ACHN (cell line): ENCODE data around the gene KCNJ10.

Experiments
- DNase-seq: peaks from one replicate; pipeline ENCODE4 v3.0.0-alpha.2; 2015
- in situ Hi-C: cut with HindIII; loops from 2 replicates; pipeline ENCODE4 v1.10.0; 2017; ENCODE audit warnings: low sequenced_read_pairs, low pct_ligation_motif_present, low pct_unique_long_range_greater_than_20kb

KCNJ10 gene

DNA sequence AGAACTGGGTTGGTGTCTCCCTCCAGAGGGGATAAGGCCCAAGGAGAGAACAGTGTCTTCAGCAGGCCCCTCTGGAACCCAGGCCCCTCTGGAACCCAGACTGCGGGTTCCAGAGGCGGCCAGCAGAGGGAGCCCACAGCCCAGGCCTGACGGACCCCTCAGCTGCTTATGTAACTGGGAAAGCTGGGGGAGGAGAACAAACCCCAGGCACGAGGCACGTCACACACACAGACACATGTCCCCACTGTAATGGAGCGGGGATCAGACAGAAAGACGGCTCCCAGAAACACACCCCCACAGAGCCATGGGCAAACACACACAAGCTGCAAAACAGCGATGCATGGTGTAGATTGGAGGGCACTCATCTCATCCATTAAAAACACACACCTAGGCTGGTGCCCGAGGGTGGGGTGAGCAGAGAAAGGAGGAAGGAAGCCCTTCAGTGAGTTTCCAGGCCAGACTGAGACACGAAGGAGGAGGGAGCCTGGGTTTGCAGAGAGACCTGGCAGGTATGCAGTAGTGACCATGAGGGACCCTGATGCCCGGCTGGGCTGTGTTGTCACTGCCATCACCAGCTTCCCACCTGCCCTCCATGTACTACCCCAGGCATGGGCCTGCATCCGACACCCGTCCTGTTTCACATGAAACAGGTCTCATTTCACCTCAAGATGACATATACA lies 31.2 kb upstream of the KCNJ10 start:
- DNase-seq, result peak; percentile 66
- in situ Hi-C loops, result no loop called here

DNA sequence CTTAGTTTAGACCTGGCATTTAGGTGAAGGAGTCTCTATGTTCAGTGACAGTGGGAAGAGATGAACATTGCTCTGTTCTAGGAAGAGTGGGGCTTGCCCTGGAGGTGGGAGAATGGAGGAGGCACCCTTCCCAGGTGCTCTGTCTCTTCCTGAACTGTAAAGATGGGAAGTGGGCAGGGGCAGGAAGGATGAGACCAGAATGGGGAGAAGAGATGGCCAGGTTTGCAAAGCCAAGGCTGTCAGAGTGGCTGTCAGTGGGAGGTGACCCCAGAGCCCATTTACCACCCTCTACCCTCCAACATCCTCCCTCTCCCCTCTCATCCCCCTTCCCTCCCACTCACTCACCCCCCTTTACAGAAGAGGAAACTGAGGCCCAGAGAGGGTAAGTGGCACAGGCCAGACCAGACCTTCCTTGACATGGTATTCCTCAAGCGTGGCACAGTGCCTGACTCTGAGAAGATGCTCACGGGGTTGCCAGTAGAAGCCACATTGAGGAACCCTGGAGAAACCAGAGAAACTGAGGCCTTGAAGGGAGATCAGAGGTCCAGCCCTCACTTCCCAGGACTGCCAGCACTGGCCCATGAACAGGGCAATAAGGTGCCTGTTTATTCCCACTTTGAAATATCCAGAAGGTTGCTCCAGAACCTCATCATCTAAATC lies 29.9 kb upstream of the KCNJ10 start:
- in situ Hi-C loops, result no loop called here
- DNase-seq, result no peak

DNA sequence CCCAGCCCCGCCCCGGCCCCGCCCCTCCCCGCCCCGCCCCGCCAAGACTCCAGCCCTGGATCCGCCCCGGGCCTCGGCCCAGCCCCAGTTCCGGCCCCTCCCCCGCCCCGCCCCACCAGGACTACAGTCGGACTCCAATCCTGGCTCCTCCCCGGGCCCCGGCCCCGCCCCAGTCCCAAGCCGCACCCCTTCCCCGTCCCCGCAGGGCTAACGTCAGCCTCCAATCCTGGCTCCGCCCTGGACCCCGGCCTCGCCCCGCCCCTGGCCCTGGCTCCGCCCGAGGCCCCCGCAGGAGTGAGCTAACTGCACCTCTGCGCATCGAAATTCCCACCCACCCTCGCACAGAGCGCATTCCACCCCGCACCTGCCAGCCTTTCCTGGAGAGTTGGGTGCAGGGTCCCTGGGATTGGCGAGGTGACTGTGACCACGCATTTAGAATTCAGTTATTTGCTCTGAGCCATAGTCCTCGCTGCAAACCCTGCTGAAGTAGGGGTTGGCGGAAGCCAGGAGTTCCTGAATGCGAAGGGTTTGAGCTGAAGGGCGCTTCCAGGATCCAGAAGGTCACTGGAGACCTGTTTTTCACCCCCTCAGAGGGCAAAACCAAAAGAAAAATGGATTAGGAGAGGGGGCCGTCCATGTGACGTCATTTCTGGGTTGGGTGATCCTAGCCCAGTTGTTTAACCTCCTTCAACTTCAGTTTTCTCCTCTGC lies 29.0 kb upstream of the KCNJ10 start:
- DNase-seq, result peak; percentile 92
- in situ Hi-C loops, result no loop called here

DNA sequence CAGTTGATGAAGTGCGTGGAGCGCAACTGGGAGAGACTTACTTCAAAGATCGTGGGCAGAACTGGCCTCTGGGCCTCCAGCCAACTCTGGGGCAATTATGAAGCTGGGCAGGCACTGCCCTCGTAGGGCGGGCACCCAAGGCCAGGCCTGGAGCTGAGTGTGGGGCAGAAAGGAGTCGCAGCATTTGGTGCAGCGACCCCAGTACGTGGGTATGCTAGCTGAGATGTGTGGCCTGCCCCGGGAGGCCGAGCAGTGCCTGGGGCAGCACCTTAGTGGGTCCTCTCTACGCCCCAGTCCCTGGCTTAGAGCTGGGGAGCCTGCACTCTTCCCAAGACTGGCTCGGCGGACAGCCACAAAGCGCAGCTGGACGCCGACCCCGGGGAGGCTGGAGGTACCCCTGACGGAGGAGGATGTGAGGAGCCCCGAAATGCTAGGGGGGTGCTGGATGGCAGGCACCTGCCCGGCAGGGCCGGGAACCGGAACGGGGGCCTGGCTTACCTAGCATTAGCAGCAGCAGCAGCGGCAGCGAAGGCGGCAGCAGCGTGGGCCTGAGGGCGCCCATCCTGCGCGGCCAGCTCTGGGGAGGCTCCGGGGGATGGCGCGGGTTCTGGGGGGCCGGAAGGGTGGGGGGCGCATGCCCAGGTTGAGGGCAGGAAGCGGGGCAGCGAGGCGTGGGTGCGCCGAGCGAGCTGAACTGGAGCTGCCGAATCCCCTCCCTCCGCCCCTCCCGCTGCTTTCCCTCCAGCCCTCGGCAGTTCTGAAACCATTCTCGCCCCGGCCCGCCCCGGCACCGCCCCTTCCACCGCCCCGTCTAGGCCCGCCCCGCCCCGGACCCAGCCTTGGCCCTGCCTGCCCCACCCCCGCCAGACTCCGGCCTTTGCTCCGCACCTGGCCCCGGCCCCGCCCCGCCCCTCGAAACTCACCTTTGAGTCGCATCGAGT lies 28.2 kb upstream of the KCNJ10 start, which contains the start of gene IGSF8:
IGSF8 (minus strand) TSS at position 709 of the 941 bp plus-strand sequence; CDS start at position 562, 147 bp downstream.
- in situ Hi-C loops, result no loop called here
- DNase-seq, result peak; percentile 84

DNA sequence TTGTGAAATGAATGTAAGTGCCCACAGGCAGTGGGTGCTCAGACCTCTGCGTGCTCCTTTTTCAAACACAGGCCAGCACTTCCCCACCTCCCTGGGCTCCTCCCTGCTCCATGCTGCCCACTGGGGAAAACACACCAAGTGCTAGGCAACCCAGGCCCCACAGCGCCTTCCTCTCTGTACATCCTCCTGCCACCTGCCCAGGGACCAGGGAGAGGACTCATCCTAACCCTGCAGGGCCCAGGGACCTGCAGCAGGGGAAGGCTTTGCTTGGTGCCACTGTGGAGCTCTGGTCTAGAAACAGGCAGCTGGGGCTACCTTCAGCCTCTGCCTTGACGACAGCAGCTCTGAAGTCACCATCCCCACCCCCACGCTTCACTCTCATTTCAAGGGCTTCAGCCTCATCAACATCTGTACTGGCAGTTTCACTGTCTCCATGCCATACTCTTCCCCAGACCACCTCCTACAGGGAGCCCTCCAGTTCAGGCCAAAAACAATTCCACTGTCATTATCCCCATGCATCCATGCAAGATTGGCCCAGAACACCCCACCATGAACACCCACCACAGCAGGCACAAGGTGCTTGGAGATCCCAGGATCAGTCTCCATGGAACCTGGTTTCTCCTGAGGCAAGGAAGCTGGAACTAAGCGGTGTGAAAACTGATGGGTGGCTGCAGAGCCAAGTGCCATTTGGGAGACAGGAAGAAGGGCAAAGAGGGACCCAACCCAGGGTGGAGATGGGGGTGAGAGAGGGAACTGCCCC lies 27.4 kb upstream of the KCNJ10 start:
- DNase-seq, result no peak
- in situ Hi-C loops, result no loop called here

DNA sequence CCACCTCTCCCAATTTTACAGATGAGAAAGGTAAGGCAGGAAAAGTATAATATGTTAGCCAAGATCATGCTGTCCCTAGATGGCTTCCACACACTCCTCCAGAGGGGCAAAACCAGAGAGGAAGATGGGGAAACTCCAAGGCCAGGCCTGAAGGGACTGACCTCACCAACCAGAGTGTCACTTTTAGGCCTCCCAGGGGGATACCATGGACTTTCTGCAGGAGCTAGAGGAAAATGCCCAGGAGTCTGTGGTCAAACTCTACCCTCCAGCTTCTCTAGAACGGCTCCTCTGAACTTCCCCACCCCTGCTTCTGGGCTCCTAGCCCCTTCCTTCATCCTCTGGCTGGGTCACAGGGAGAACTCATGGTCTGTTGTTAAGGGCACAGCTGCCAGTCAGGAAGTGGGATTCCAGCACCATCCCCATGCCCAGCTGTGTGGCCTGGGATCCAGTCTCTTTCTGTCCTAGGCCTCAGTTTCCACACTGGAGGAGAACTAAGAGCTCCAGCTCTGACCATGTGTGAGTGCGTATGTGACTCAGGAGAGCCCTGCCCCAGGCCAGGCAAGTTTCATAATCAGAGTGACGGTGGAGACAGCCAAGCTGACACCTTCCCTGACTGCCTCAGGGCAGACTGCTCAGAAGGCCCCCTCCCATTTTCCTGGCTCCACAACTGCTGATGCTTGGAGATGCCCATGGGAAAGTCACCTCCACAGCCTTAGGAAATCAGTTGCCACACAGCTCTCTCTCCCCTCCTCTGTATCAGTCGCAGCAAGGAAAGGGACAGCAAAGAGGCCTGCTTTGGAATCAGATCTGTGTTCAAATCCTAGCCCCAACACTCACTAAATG lies 26.5 kb upstream of the KCNJ10 start:
- DNase-seq, result no peak
- in situ Hi-C loops, result no loop called here

DNA sequence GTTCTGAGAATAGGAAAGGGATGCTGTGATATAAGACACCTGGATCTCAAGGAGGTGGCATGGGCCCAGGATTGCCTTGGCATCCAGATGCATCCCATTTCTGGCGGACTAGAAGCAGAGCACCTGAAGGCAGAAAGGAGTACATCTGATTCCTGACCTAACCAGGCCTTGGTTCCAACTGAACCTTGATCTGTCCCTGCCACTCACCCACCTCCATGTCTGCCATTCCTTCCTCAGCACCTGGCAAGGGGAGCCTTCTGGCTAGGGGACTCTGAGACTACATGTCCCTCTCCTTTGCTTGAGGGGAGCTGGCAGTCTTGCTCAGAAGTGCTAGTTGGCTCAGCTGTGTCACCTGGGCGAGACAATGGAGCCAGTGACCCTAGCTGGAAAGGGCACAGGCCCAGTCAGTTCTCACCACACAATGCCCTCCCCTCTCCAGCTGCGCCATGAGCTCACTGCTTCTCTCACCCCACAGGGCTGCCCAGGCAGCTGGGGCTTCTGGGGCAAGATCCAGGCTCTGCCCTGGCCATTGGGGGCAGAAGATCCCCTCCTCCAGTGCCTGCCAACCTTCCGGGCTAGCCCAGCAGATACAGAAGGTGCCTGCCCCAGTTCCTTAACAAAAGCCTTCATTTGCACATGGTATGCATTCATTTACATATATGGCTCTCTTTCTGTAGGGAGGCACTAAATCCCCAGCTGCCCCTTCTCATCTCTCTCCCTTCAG lies 25.6 kb upstream of the KCNJ10 start:
- in situ Hi-C loops, result no loop called here

DNA sequence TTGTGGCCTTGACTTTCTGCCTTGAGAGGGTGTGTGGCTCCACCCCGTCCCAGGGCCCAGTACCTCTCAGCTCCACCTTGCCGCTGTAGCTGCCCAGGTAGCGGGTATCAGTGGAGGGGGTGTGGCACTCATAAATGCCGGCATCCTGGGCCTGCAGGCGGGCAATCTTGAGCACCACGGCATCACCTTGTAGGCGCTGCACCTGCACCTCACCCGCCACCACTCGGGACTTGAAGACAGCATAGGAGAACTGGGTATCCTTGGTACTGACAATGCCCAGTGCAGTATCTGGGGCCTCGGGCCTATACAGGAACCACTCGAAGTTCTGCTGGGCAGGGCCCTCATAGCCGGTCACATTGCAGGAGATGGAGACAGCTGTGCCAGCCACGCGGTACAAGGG lies 24.8 kb upstream of the KCNJ10 start:
- in situ Hi-C loops, result no loop called here

More for the DNA sequence above, 25.6 kb upstream of the KCNJ10 start:
- DNase-seq, result no peak

DNA sequence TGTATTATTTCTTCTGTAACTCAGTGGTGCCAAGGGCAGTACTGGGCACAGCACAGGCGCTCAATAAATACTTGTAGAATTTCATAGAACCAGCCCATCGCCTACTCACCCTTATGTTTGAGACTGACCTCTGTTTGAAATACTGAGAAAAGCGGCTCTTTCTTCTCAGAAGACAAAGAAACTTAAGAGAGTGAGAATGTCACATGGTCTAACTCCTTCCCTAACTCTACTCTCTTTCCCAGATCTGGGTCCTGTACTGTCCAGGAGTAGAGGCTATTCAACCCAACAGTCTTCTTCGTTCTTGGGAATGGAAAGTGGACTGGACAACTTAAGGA lies 24.3 kb upstream of the KCNJ10 start:
- in situ Hi-C loops, result no loop called here
- no peak for DNase-seq

More for the DNA sequence above, 24.8 kb upstream of the KCNJ10 start:
- DNase-seq, result no peak

DNA sequence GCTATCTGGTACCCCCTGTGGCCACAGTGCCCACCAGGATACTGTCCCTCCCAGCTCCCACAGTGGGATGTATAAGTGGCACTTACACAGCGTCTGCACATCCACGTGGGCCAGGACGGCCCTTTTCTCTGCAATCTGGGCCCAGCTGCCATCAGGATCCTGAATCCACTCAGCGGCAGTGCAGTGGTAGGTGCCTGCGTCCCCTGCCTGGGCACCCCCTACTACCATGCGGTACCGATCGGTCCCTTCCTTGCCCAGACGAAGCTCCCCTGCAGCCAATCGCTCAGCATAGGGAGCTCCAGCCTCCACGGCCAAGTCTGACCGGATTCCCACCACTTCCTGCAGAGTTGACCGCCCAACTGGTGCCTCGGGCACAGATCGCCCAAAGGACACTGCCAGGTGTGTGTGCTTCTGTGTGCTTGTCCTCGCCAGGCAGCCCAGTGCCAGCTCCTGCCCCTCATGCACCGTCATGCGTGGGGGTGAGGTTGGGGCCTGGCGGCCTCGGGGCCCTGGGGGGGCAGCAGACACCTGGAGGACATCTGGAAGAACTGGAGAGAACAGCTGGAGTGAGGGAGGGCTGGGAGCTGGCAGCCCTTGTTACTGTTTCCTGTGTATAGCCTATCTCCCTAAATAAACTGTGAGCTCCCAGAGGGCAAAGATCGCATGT lies 23.8 kb upstream of the KCNJ10 start:
- DNase-seq, result no peak
- in situ Hi-C loops, result no loop called here

DNA sequence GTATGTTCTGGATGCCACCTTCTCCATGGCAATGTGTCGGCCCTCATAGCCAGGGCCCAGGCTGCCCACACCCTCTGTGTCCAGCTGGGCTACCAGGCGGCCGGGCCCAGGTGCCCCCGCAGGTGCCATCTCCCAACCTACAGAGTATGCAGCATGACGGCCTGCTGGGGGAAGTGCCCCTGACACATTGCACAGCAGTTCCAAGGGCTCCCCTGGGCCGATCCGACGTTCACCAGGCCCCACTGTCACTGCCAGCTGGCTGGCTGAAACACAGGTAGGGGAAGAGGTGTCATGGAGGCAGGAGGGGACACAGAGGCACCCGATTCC lies 23.1 kb upstream of the KCNJ10 start:
- in situ Hi-C loops, result no loop called here

DNA sequence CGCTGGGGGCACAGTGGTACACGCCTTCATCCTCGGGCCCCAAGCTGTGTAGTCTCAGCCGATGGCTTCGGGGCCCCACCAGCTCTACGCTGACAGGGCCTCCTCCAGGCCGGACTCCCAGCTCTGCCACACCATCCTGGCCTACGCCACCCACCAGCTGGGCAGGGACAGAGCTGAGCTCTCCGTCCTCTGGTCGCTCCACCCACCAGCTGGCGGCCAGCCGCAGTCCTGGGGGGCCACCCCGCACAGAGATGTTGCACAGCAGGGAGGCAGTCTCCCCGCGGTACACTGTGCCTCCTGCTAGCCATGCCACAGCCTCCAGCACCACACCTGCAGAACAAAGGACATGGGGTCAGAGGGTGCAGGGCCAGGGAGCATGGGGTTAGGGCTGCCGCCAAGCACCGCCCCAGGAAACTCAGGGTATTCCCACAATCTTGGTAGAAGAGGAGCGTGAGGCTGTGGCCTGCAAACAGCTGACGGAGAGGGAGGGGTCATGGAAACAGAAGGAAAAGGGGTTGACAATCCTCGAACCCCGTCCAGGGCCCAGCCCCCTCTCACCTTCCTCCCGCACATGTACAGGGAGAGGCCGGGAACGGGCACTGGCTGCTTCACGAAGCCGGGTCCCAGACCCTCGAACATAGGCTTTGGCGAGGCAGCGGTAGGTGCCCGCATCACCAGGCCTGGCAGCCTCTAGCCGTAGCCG lies 22.6 kb upstream of the KCNJ10 start:
- in situ Hi-C loops, result no loop called here
- no peak for DNase-seq

More for the DNA sequence above, 23.1 kb upstream of the KCNJ10 start:
- DNase-seq, result no peak

DNA sequence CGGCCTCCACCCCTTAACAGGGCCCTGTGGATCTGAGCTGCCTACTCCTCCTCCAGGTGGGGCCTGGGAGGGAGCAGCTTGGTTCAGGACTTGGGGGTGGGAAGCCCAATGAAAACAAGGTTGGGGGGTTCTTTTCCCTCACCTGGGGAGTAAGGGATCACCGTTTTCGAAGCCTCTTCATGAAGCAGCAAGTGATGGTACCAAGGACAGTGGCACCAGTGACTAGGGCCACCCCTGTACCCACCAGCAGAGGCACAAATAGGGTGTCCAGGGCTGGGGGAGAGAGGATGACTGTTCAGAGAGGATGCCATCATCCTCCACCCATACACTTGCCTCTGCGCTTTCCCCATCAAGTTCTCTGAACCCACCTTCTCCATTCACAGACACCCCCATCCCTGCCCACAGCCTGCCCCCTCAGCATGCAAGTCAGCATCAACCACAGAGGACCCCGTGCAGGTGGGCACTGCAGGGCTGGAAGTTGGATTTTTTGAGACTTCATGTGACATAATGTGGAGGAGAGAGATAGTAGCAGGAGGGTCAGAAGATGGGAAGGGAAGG lies 21.8 kb upstream of the KCNJ10 start:
- in situ Hi-C loops, result no loop called here
- no peak for DNase-seq

DNA sequence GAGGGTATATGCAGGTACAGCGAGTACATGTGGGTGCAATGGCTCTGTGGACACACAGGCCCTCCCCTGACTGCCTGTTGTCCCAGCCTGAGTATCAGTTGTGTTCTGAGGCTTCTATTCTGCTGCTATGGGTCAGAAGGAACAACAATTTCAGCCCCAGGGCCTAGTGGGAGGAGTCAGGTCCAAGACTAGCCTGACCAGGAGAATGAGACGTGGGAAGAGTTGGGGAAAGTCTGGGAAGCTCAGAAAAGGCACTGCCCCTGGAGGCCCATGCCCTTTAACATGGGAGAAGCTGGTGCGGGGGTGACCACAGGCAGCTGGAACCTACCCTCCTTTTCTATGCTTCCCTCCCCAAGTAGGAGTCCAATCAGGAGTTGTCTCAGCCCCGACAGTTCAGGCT lies 20.8 kb upstream of the KCNJ10 start:
- DNase-seq, result no peak
- in situ Hi-C loops, result no loop called here

DNA sequence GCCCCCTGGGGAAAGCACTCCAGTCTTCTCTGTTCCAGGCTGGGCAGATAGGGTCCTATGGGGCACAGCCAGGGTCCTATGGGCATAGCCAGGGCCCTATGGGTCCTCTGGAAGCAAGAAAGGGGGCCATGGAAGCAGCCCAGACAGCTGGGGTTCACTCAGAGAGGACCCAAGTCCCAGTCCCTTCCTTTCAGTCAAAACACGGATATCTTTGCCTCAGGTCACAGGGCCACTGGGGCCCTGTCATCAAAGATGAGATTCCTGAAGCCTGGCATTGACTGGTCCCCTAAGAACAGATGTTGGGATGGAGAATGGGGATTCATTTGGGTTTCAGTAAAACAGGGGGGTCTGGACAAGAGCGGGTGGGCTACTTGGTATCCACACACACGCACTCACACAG lies 19.9 kb upstream of the KCNJ10 start:
- in situ Hi-C loops, result no loop called here
- no peak for DNase-seq
